Suprapubic skin (tissue), 4 donors: ENCODE data around the gene GDF2. TPM values are rescaled to one million over a fixed set of nuclear protein-coding genes. Genes with fewer than 3 reads are reported as not detected.
A peak's percentile ranks its signal among the peaks of the same experiment; 100 is the strongest.

Source experiments
- DNase-seq, 2 donors: peaks; one replicate each; pipeline ENCODE4 v3.0.0-alpha.2; 2019; ENCODE audit warnings: low spot score in 2 of 2
- H3K27ac ChIP-seq: fragments of 200-600 bp; sonication (generic); one replicate; pipeline ENCODE4 v1.5.1; 2019
- H3K27me3 ChIP-seq: fragments of 200-600 bp; sonication (generic); one replicate; pipeline ENCODE4 v1.5.1; 2019
- H3K36me3 ChIP-seq: fragments of 200-600 bp; sonication (generic); one replicate; pipeline ENCODE4 v1.5.1; 2019
- H3K4me1 ChIP-seq: fragments of 200-600 bp; sonication (generic); one replicate; pipeline ENCODE4 v1.5.1; 2019
- H3K4me3 ChIP-seq: fragments of 200-600 bp; sonication (generic); one replicate; pipeline ENCODE4 v1.5.1; 2019; ENCODE audit warnings: mild to moderate bottlenecking
- H3K9me3 ChIP-seq: fragments of 200-600 bp; sonication (generic); one replicate; pipeline ENCODE4 v1.5.1; 2019
- EP300 ChIP-seq: sonication (generic); formaldehyde crosslinking; IDR thresholded peaks from one replicate; pipeline ENCODE4 v1.6.1; 2017; ENCODE audit warnings: antibody characterized with exemption
- POLR2A ChIP-seq, 2 donors: fragments of 450-650 bp; IDR thresholded peaks; one replicate each; pipeline ENCODE4 v1.6.1; 2017; ENCODE audit warnings: antibody characterized with exemption in 2 of 2, mild to moderate bottlenecking in 2 of 2, moderate library complexity in 2 of 2
- POLR2AphosphoS5 ChIP-seq, 3 donors: sonication (generic); formaldehyde crosslinking; IDR thresholded peaks; one replicate each; pipeline ENCODE4 v1.6.1; 2017; ENCODE audit warnings: antibody characterized with exemption in 3 of 3
- WGBS: methylation state at CpG from one replicate; pipeline ENCODE4 v1.1.5; 2018; 5-methylcytosine and 5-hydroxymethylcytosine counted together
- total RNA-seq, 4 donors: library from RNA; depleted of rRNA; stranded (reverse); fragments of >200 nt; gene quantifications; one replicate each; pipeline ENCODE4 v1.1.0, GENCODE V29; 2016
- TF ChIP-seq, protein P1 (sequence below), 2 donors: fragments of 200-600 bp in 1 of 2; fragments of 450-650 bp in 1 of 2; sonication (generic) in 1 of 2; IDR thresholded peaks; one replicate each; pipeline ENCODE4 v1.5.1; 2016 to 2019; ENCODE audit warnings: antibody characterized with exemption in 2 of 2, mild to moderate bottlenecking in 1 of 2, moderate library complexity in 1 of 2

The GDF2 gene
- total RNA-seq, 4 donors from 2014 or later = not detected

DNA sequence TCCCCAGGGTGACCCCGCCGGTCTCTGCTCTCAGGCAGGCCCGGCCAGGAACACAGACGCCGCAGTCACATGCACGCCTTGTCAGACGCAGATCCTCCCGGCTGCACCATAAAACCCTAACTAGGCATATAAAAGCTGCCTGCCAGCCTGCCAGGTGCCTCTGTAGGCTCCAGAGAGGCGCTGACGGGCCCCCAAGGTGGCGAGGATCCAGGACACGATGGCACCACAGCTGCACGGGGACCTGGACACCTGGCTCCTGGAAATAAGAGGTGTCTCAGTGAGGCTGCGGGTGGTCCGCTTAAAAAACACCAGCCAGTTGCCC is 44.1 kb upstream of the GDF2 start:
- no peak for TF ChIP-seq POLR2A (IDR thresholded peaks at IDR 0.05)
- TF ChIP-seq, protein P1, sequence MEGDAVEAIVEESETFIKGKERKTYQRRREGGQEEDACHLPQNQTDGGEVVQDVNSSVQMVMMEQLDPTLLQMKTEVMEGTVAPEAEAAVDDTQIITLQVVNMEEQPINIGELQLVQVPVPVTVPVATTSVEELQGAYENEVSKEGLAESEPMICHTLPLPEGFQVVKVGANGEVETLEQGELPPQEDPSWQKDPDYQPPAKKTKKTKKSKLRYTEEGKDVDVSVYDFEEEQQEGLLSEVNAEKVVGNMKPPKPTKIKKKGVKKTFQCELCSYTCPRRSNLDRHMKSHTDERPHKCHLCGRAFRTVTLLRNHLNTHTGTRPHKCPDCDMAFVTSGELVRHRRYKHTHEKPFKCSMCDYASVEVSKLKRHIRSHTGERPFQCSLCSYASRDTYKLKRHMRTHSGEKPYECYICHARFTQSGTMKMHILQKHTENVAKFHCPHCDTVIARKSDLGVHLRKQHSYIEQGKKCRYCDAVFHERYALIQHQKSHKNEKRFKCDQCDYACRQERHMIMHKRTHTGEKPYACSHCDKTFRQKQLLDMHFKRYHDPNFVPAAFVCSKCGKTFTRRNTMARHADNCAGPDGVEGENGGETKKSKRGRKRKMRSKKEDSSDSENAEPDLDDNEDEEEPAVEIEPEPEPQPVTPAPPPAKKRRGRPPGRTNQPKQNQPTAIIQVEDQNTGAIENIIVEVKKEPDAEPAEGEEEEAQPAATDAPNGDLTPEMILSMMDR (IDR thresholded peaks at IDR 0.05) = no peak
- TF ChIP-seq POLR2AphosphoS5 (IDR thresholded peaks at IDR 0.05) = no peak
- no peak for TF ChIP-seq EP300
- H3K9me3 ChIP-seq = no peaks in the 10 kb centered on the region
- DNase-seq = no peak
- H3K27me3 ChIP-seq = no peaks in the 10 kb centered on the region
- H3K4me3 ChIP-seq = no peak overlapping the region
- WGBS = 79% methylated on average over 13 of the region's 15 CpGs
- no peaks in the 10 kb centered on the region for H3K36me3 ChIP-seq
- H3K4me1 ChIP-seq = no peaks in the 10 kb centered on the region
- no peak overlapping the region for H3K27ac ChIP-seq

DNA sequence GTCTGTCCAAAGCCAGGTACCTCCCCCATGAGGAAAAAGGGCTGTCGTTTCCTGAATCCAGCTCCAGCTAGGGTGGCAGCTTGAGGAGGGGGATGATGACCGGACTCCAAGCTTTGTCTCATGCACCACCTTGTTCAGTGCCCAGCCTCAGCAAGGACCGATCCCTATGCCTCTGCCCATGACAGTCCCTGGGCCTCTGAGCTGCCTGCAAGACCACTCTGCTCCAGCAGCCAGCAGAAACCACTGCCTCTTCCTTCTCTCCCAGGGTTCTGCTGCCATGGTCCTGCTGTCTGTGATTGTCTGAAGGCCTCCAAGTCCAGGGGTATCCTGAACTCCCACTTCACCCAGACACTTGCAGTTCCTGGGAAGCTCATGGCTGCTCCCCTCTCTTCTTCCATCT is 43.5 kb upstream of the GDF2 start:
- H3K9me3 ChIP-seq = no peaks in the 10 kb centered on the region
- H3K4me3 ChIP-seq = no peak overlapping the region
- H3K27me3 ChIP-seq = no peaks in the 10 kb centered on the region
- 94% methylated on average over 2 of the region's 3 CpGs for WGBS
- TF ChIP-seq POLR2AphosphoS5 (IDR thresholded peaks at IDR 0.05) (no peak), POLR2A (IDR thresholded peaks at IDR 0.05) (no peak), EP300 (no peak)
- TF ChIP-seq, protein P1 (IDR thresholded peaks at IDR 0.05) = no peak
- H3K27ac ChIP-seq = no peak overlapping the region
- peak in 1 of 2 donors; percentile 55 for DNase-seq
- H3K4me1 ChIP-seq = no peaks in the 10 kb centered on the region
- H3K36me3 ChIP-seq = no peaks in the 10 kb centered on the region

DNA sequence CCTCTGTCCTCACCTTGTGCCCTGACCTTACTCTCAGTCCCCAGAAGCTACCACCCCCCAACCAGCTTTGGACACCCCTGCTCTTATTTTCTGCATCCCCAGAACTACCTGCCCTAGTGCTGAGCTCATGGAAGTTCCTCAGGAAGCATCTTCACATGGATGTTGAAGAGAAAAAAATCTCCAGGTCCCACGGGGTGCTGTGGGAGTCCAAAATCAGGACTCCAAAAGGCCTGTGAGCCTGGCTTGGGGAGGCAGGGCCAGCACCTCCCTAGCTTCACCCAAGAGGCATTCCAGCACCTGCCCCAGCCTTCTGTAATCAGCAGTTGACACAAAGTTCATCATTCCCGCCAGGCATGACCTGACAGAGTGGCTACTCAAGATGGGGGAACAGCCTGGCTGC is 43.0 kb upstream of the GDF2 start:
- Histone ChIP-seq H3K4me1 (no peaks in the 10 kb centered on the region), H3K27me3 (no peaks in the 10 kb centered on the region), H3K4me3 (no peak overlapping the region), H3K27ac (no peak overlapping the region), H3K9me3 (no peaks in the 10 kb centered on the region), H3K36me3 (no peaks in the 10 kb centered on the region)
- WGBS = 96% methylated on average over 2 of the region's 2 CpGs
- DNase-seq = peak in 1 of 2 donors; percentile 43
- TF ChIP-seq EP300 (no peak), POLR2AphosphoS5 (IDR thresholded peaks at IDR 0.05) (no peak), POLR2A (IDR thresholded peaks at IDR 0.05) (no peak)
- TF ChIP-seq, protein P1 (IDR thresholded peaks at IDR 0.05) = no peak

DNA sequence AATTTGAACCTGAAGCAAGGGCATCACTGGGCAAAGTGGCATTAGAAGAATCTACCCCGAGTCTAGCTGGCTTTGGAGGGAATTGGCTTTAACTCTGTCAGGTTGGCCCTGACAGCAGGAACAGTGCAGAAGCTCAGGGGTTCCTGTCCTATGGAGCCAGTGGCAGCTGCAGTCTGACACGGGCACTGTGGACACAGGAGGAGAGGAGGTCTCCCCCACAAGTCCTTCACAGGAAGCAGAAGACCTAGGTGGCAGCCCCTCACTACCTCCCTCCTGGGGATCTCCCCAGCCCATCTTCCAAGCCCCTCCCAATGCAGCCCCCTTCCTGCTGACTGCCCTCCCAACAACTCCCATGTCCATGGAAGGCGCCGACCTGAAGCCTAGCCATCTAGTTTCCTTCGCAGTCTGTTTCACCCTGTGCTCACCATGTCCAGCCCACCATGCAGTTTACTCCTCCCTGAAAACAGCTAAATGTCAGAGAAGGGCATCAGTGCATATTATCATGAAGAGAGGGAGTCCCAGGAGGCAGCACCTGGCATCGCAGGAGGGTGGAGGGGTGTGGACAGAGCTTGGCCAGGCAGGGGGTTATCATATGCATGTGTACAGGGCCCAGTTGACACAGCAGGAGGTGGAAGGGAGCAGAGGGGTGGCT is 40.1 kb upstream of the GDF2 start:
- WGBS = 88% methylated on average over 5 of the region's 6 CpGs
- Histone ChIP-seq H3K36me3 (no peaks in the 10 kb centered on the region), H3K27ac (no peak overlapping the region), H3K4me1 (peaks cover 12% of the 10 kb centered on the region), H3K9me3 (no peaks in the 10 kb centered on the region), H3K27me3 (no peaks in the 10 kb centered on the region), H3K4me3 (no peak overlapping the region)
- TF ChIP-seq POLR2A (IDR thresholded peaks at IDR 0.05) (no peak), EP300 (no peak), POLR2AphosphoS5 (IDR thresholded peaks at IDR 0.05) (no peak)
- TF ChIP-seq, protein P1 (IDR thresholded peaks at IDR 0.05) = no peak
- peak in 1 of 2 donors; percentile 65 for DNase-seq

DNA sequence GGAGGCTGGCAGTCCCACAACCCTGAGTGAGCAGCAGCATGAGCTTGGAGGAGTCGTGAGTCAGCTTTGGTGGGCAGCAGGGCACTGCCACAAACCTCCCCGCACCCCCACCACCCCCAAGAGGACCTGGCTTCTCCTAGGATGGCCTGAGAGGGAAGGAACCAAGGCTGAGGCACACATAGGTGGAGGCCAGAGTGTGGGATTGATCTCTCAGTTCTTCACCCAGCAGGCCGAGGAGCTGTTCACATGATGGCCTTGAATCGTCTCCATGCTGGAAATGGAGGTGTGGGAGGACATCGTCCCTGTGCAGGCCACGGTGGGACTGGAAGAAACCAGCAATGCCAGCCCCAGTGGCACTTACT is 39.6 kb upstream of the GDF2 start:
- WGBS = 87% methylated on average over 4 of the region's 6 CpGs
- H3K27me3 ChIP-seq = no peaks in the 10 kb centered on the region
- TF ChIP-seq POLR2AphosphoS5 (IDR thresholded peaks at IDR 0.05) = no peak
- no peak for TF ChIP-seq EP300
- TF ChIP-seq, protein P1 (IDR thresholded peaks at IDR 0.05) = no peak
- TF ChIP-seq POLR2A (IDR thresholded peaks at IDR 0.05) = no peak

More for the DNA sequence above, 39.6 kb upstream of the GDF2 start:
- peaks cover 16% of the 10 kb centered on the region for H3K4me1 ChIP-seq
- no peaks in the 10 kb centered on the region for H3K9me3 ChIP-seq
- peak in 1 of 2 donors; percentile 35 for DNase-seq
- no peak overlapping the region for H3K4me3 ChIP-seq
- no peaks in the 10 kb centered on the region for H3K36me3 ChIP-seq
- no peak overlapping the region for H3K27ac ChIP-seq
